B cell (primary cell): ENCODE data around the gene ERRFI1. TPM values are rescaled to one million over a fixed set of nuclear protein-coding genes. Genes with fewer than 3 reads are reported as not detected.

ENCODE experiments used
- ATAC-seq: fragments of 200-7000 bp; cut with Tn5 transposase; one replicate; pipeline ENCODE4 v1.10.0; 2021; ENCODE audit warnings: low read depth, mild to moderate bottlenecking, moderate number of reproducible peaks, moderate library complexity
- CTCF ChIA-PET: fragments of 350-600 bp; sonication (Branson Sonifier 250); formaldehyde crosslinking; loops from one replicate; lab custom pipeline; 2021; ENCODE audit warnings: antibody characterized with exemption, inconsistent platforms; lab: Charles Lee
- POLR2A ChIA-PET: fragments of 350-600 bp; sonication (Branson Sonifier 250); formaldehyde crosslinking; loops from one replicate; lab custom pipeline; 2021; ENCODE audit warnings: antibody characterized with exemption; lab: Charles Lee
- DNase-seq: peaks from one replicate; pipeline ENCODE4 v3.0.0; 2013
- H2AFZ ChIP-seq: 2 replicates; pipeline ENCODE4 v1.6.1; 2012; ENCODE audit warnings: mild to moderate bottlenecking, low read depth, low read length; ENCODE audit not compliant: insufficient read depth, poor library complexity, severe bottlenecking
- H3K27ac ChIP-seq, 2 donors: 1 replicate in 1 of 2; 2 replicates in 1 of 2; pipeline ENCODE4 v1.5.1; 2012 to 2013; ENCODE audit warnings: low read length in 2 of 2, mild to moderate bottlenecking in 2 of 2, moderate library complexity in 1 of 2
- H3K27me3 ChIP-seq, 4 experiments: fragments of 200-600 bp in 1 of 4; sonication (generic) in 1 of 4; replicated peaks in 1 of 4; 1 replicate in 2 of 4; 2 replicates in 2 of 4; pipeline versions ENCODE4 v1.6.1 to v1.7.0; 2013 to 2016; ENCODE audit warnings: low read length in 3 of 4, mild to moderate bottlenecking in 2 of 4, mixed read lengths in 1 of 4, moderate library complexity in 1 of 4; ENCODE audit not compliant: insufficient read depth in 4 of 4, control insufficient read depth in 3 of 4; ENCODE audit errors: control extremely low read depth in 1 of 4
- H3K36me3 ChIP-seq, 2 experiments: replicated peaks in 1 of 2; 1 replicate in 1 of 2; 2 replicates in 1 of 2; pipeline versions ENCODE4 v1.6.1 to v1.7.1; 2013; ENCODE audit warnings: low read length in 1 of 2; ENCODE audit not compliant: insufficient read depth in 2 of 2, control insufficient read depth in 1 of 2; ENCODE audit errors: control extremely low read depth in 1 of 2, extremely low read depth in 1 of 2
- H3K4me1 ChIP-seq, 2 donors: fragments of 200-600 bp in 1 of 2; sonication (generic) in 1 of 2; 1 replicate in 1 of 2; 2 replicates in 1 of 2; pipeline versions ENCODE4 v1.5.1 to v1.6.1; 2013 to 2017; ENCODE audit warnings: low read length in 2 of 2; ENCODE audit not compliant: control insufficient read depth in 2 of 2, insufficient read depth in 2 of 2
- H3K4me2 ChIP-seq: replicated peaks from 2 replicates; pipeline ENCODE3; 2012; ENCODE audit warnings: mild to moderate bottlenecking, low read depth, low read length; ENCODE audit not compliant: poor library complexity, severe bottlenecking
- H3K4me3 ChIP-seq, 5 experiments: fragments of 200-600 bp in 1 of 5; sonication (generic) in 1 of 5; 1 replicate in 3 of 5; 2 replicates in 2 of 5; pipeline versions ENCODE4 v1.5.1 to v1.7.0; 2011 to 2016; ENCODE audit warnings: low read length in 4 of 5, mild to moderate bottlenecking in 4 of 5, low read depth in 2 of 5, control low read depth in 1 of 5, moderate library complexity in 1 of 5; ENCODE audit not compliant: insufficient read depth in 1 of 5; ENCODE audit errors: control extremely low read depth in 1 of 5, extremely low read depth in 1 of 5
- H3K79me2 ChIP-seq: fragments of 200-600 bp; sonication (generic); one replicate; pipeline ENCODE4 v1.6.0; 2016; ENCODE audit warnings: low read length; ENCODE audit not compliant: control insufficient read depth, insufficient read depth
- H3K9ac ChIP-seq: fragments of 200-600 bp; sonication (generic); 2 replicates; pipeline ENCODE4 v1.6.1; 2017; ENCODE audit warnings: mild to moderate bottlenecking, low read length, moderate library complexity
- H3K9me3 ChIP-seq, 3 donors: one replicate each; pipeline versions ENCODE4 v1.6.1 to v1.7.1; 2013; ENCODE audit warnings: low read length in 2 of 3; ENCODE audit not compliant: control insufficient read depth in 2 of 3, insufficient read depth in 1 of 3; ENCODE audit errors: control extremely low read depth in 1 of 3
- H4K20me1 ChIP-seq: 2 replicates; pipeline ENCODE4 v1.6.0; 2012; ENCODE audit warnings: mild to moderate bottlenecking, low read length; ENCODE audit not compliant: insufficient read depth, control insufficient read depth, poor library complexity, severe bottlenecking
- H3K27ac Mint-ChIP-seq: one replicate; pipeline ENCODE4 v1.8.0; 2021; ENCODE audit warnings: mixed read lengths
- H3K27me3 Mint-ChIP-seq: one replicate; pipeline ENCODE4 v1.8.0; 2021; ENCODE audit warnings: mixed read lengths
- H3K4me1 Mint-ChIP-seq: one replicate; pipeline ENCODE4 v1.8.0; 2021; ENCODE audit warnings: mixed read lengths
- H3K4me3 Mint-ChIP-seq: one replicate; pipeline ENCODE4 v1.8.0; 2021; ENCODE audit warnings: mixed read lengths
- H3K9me3 Mint-ChIP-seq: one replicate; pipeline ENCODE4 v1.8.0; 2022; ENCODE audit warnings: mixed read lengths; ENCODE audit not compliant: insufficient read depth
- CTCF ChIP-seq: fragments of 200-600 bp; IDR thresholded peaks from one replicate; pipeline ENCODE4 v1.8.0; 2022; ENCODE audit warnings: antibody characterized with exemption, mild to moderate bottlenecking
- EZH2 ChIP-seq: IDR thresholded peaks from 2 replicates; pipeline ENCODE4 v1.6.1; 2012; ENCODE audit warnings: borderline replicate concordance, low read depth, mild to moderate bottlenecking, moderate library complexity, low read length; ENCODE audit not compliant: insufficient read depth, poor library complexity, severe bottlenecking
- WGBS: methylation state at CpG from one replicate; pipeline ENCODE4 v1.1.5; 2013; ENCODE audit warnings: missing lambda C conversion rate; ENCODE audit not compliant: insufficient coverage; 5-methylcytosine and 5-hydroxymethylcytosine counted together
- intact Hi-C: fragments of 100-400 bp; cut with micrococcal nuclease; formaldehyde crosslinking; loops from one replicate; pipeline ENCODE4 v1.10.0; 2022
- polyA minus RNA-seq: library from RNA; depleted of rRNA, polyadenylated mRNA; stranded (reverse); fragments of >200 nt; gene quantifications from 2 replicates; pipeline ENCODE4 v1.2.3, GENCODE V29; 2012
- polyA plus RNA-seq: library from polyadenylated mRNA; depleted of rRNA; stranded (reverse); fragments of >200 nt; gene quantifications from 2 replicates; pipeline ENCODE4 v1.2.3, GENCODE V29; 2012
- total RNA-seq, 2 donors: library from RNA; stranded (reverse); fragments of 120-200 nt in 1 of 2; gene quantifications; 1 replicate in 1 of 2; 2 replicates in 1 of 2; pipeline versions ENCODE4 v1.2.3 to v1.2.4, GENCODE V29; 2013 to 2022

ERRFI1 gene
- total RNA-seq (1.5 and 2.0 TPM in 2 replicates), polyA plus RNA-seq (2.0 and 3.8 TPM in 2 replicates), polyA minus RNA-seq (0.93 and 1.2 TPM in 2 replicates)
- 0.63 TPM for total RNA-seq (2013)

GRCh38 chr1:8026153-8026975 is at the start of gene ERRFI1:
ERRFI1 (minus strand) TSS chr1:8026309; CDS start chr1:8015619, 10,690 bp downstream.
- DNase-seq, result peak; percentile 92
- H4K20me1 ChIP-seq, result no peaks in the 10 kb centered on the region
- 8% methylated on average over 94 of the region's 98 CpGs for WGBS
- peak within 1 kb of the TSS; percentile 89 for H2AFZ ChIP-seq
- peaks cover 24% of the 10 kb centered on the region for H3K27me3 Mint-ChIP-seq
- no peaks in the 10 kb centered on the region for H3K9me3 Mint-ChIP-seq
- no peak within 1 kb of the TSS for H3K27ac ChIP-seq
- CTCF ChIA-PET, result interaction anchor here (2.3 kb wide), 1 partner anchor 11 kb away, joined by 11 read pairs; no protein-coding TSS in a partner anchor
- H3K4me3 ChIP-seq, result peak within 1 kb of the TSS in 4 of 5 experiments; percentile 48 to 68 (median 56)
- peak within 1 kb of the TSS; percentile 54 for H3K9ac ChIP-seq
- peaks cover 0 to 6% (median 0%) of the 10 kb centered on the region in 3 donors for H3K9me3 ChIP-seq
- H3K27ac Mint-ChIP-seq, result peak within 1 kb of the TSS; percentile 72
- H3K4me1 ChIP-seq, result peaks cover 11 to 16% of the 10 kb centered on the region in 2 donors
- POLR2A ChIA-PET, result no interaction called here
- peak within 1 kb of the TSS; percentile 84 for H3K4me2 ChIP-seq
- peaks cover 10% of the 10 kb centered on the region for H3K4me1 Mint-ChIP-seq
- H3K79me2 ChIP-seq, result no peaks in the 10 kb centered on the region
- intact Hi-C loops, result loop anchor here (1.0 to 2.0 kb wide), 2 partner anchors 292 to 852 kb away; partner anchors contain the start of genes ENO1 and SLC45A1
- peak within 1 kb of the TSS; percentile 90 for H3K4me3 Mint-ChIP-seq
- no peaks in the 10 kb centered on the region for H3K36me3 ChIP-seq
- no peak for TF ChIP-seq CTCF
- TF ChIP-seq EZH2, result no peak
- peak; percentile 91 for ATAC-seq
- H3K27me3 ChIP-seq, result peaks cover 5 to 25% (median 15%) of the 10 kb centered on the region in 4 experiments
